HepG2 (cell line): ENCODE results near the gene PSIP1. TPM values are rescaled to one million over a fixed set of nuclear protein-coding genes. Genes with fewer than 3 reads are reported as not detected.

Experiments used
- ARHGAP35 ChIP-seq: sonication (generic); formaldehyde crosslinking; IDR thresholded peaks from 2 replicates; pipeline ENCODE4 v1.9.0; 2022; ENCODE audit warnings: mild to moderate bottlenecking, inconsistent platforms, moderate library complexity, missing genetic modification reagents, borderline replicate concordance
- ARID3A ChIP-seq: IDR thresholded peaks from 2 replicates; pipeline ENCODE4 v1.6.1; 2012; ENCODE audit warnings: low read depth, low read length, improper control_type of control experiment
- DRAP1 ChIP-seq: IDR thresholded peaks from 2 replicates; pipeline ENCODE4 v1.6.1; 2016; ENCODE audit warnings: missing genetic modification reagents, missing compliant biosample characterization
- EEA1 ChIP-seq: sonication (generic); formaldehyde crosslinking; IDR thresholded peaks from 2 replicates; pipeline ENCODE4 v1.5.1; 2020; ENCODE audit warnings: mild to moderate bottlenecking, missing genetic modification reagents, borderline replicate concordance
- GFI1 ChIP-seq: sonication (generic); formaldehyde crosslinking; IDR thresholded peaks from 2 replicates; pipeline ENCODE4 v1.5.0; 2020; ENCODE audit warnings: missing genetic modification reagents, mild to moderate bottlenecking, borderline replicate concordance
- HIVEP1 ChIP-seq: sonication (generic); formaldehyde crosslinking; IDR thresholded peaks from 2 replicates; pipeline ENCODE4 v1.4.0; 2020; ENCODE audit warnings: mild to moderate bottlenecking, missing genetic modification reagents
- MAZ ChIP-seq, 2 experiments: sonication (generic) in 1 of 2; formaldehyde crosslinking in 1 of 2; IDR thresholded peaks; 2 replicates each; pipeline versions ENCODE4 v1.5.0 to v1.6.1; 2012 to 2020; ENCODE audit warnings: low read depth in 2 of 2, mild to moderate bottlenecking in 2 of 2, borderline replicate concordance in 1 of 2, improper control_type of control experiment in 1 of 2, low read length in 1 of 2, missing genetic modification reagents in 1 of 2, moderate library complexity in 1 of 2
- MXD3 ChIP-seq: IDR thresholded peaks from 2 replicates; pipeline ENCODE4 v1.6.1; 2016; ENCODE audit warnings: mild to moderate bottlenecking, missing biosample characterization, missing genetic modification reagents
- RCOR2 ChIP-seq: IDR thresholded peaks from 2 replicates; pipeline ENCODE4 v1.6.1; 2016; ENCODE audit warnings: missing biosample characterization, missing genetic modification reagents
- SOX13 ChIP-seq, 3 experiments: fragments of 450-650 bp in 1 of 3; sonication (generic) in 1 of 3; formaldehyde crosslinking in 1 of 3; IDR thresholded peaks in 2 of 3; conservative IDR thresholded peaks in 1 of 3; 2 replicates each; pipeline versions ENCODE4 v1.5.0 to v1.6.1; 2016 to 2020; ENCODE audit warnings: antibody characterized with exemption in 1 of 3, mild to moderate bottlenecking in 1 of 3, missing compliant biosample characterization in 1 of 3, missing genetic modification reagents in 1 of 3, moderate library complexity in 1 of 3
- ZMYM2 ChIP-seq: sonication (generic); formaldehyde crosslinking; IDR thresholded peaks from 2 replicates; pipeline ENCODE4 v1.8.0; 2022; ENCODE audit warnings: mild to moderate bottlenecking, missing genetic modification reagents
- ZNF121 ChIP-seq: sonication (generic); formaldehyde crosslinking; IDR thresholded peaks from 2 replicates; pipeline ENCODE4 v1.5.0; 2020; ENCODE audit warnings: mild to moderate bottlenecking, missing genetic modification reagents
- ZNF468 ChIP-seq: sonication (generic); formaldehyde crosslinking; IDR thresholded peaks from 2 replicates; pipeline ENCODE4 v1.8.0; 2022; ENCODE audit warnings: mild to moderate bottlenecking, moderate library complexity, missing genetic modification reagents
- ZNF543 ChIP-seq: sonication (generic); formaldehyde crosslinking; IDR thresholded peaks from 2 replicates; pipeline ENCODE4 v1.4.0; 2020; ENCODE audit warnings: mild to moderate bottlenecking, missing genetic modification reagents
- ZNF556 ChIP-seq: sonication (generic); formaldehyde crosslinking; IDR thresholded peaks from 2 replicates; pipeline ENCODE4 v1.4.0; 2020; ENCODE audit warnings: mild to moderate bottlenecking, missing genetic modification reagents, borderline replicate concordance
- ZNF678 ChIP-seq: sonication (generic); formaldehyde crosslinking; IDR thresholded peaks from 2 replicates; pipeline ENCODE4 v1.4.0; 2020; ENCODE audit warnings: mild to moderate bottlenecking, missing genetic modification reagents
- ZSCAN12 ChIP-seq: sonication (generic); formaldehyde crosslinking; IDR thresholded peaks from 2 replicates; pipeline ENCODE4 v1.9.0; 2021; ENCODE audit warnings: mild to moderate bottlenecking, missing genetic modification reagents
- polyA plus RNA-seq, 8 experiments: library from polyadenylated mRNA; depleted of rRNA in 3 of 8; stranded (reverse) in 7 of 8; unstranded in 1 of 8; fragments of >200 nt; fragmentation: Illumina TruSeq in 4 of 8; extraction: Trizol in 4 of 8; gene quantifications; 2 replicates each; pipeline versions ENCODE4 v1.2.1 to v1.2.3, GENCODE V29; 2011 to 2016; ENCODE audit warnings: low read depth in 4 of 8, missing spikeins in 1 of 8, mixed read lengths in 1 of 8; ENCODE audit not compliant: insufficient read depth in 1 of 8
- total RNA-seq, 5 experiments: library from RNA; depleted of rRNA; stranded (reverse); fragments of >200 nt; fragmentation: Illumina TruSeq; extraction: Trizol; gene quantifications; 2 replicates each; pipeline ENCODE4 v1.2.3, GENCODE V29; 2016; ENCODE audit warnings: low read depth in 1 of 5
- TF ChIP-seq, protein P1 (sequence below): sonication (generic); formaldehyde crosslinking; IDR thresholded peaks from 2 replicates; pipeline ENCODE4 v1.4.0; 2020; ENCODE audit warnings: mild to moderate bottlenecking, low read depth, missing genetic modification reagents
- TF ChIP-seq, protein P2 (sequence below): sonication (generic); formaldehyde crosslinking; IDR thresholded peaks from 2 replicates; pipeline ENCODE4 v1.4.0; 2020; ENCODE audit warnings: missing genetic modification reagents, borderline replicate concordance

The PSIP1 gene
- total and polyA plus RNA-seq, 2 of the 13 experiments (the other 11 are each of a cell fraction or from before 2014, with no cell fraction given): 12.6 to 46.4 TPM

DNA sequence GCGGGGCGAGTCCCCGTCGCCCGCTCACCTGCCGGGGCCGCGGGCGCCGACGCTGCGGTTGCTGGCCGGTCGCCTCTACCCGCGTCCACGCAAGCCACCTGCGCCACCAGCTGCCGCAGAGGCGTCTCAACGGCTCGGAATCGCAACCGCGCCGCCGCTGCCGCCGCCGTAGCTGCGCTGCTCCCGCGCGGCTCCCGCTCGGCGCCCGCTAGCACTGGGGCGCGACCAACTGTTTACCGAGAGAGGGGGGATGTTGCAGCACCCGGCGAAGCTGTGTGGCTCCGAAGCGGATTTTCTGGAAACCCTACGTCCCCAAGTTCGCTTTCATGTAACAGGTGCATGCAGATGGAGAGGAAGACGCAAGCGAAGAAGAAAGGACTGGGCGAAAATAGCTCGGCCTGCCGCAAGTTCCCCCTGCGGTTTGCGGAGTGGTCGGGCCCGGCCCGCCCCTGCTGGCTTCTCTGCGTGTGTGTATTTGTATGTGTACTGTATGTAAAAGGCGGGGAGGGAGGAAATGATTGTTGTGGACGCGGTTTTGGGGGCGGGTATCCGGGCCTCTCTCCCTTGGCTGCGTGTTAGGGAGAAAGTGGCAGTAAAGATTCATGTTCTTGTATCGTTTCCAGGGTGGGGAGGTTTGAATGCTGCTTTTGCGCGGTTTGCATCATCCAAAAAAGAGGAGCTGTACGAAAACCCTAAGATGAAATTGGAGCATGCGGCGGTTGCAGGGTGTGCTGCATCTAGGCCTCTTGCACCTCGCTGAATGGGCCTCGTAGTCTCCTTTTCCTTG is at the start of gene PSIP1 (continued):
- TF ChIP-seq HIVEP1 (CRISPR knock-in tag) (no peak), GFI1 (CRISPR knock-in tag) (peak; percentile 68; the same call in 1 of the 2 replicates), MXD3 (CRISPR knock-in tag) (peak; percentile 44; the same call in 1 of the 2 replicates), ARHGAP35 (no peak), ARID3A (no peak), ZNF121 (CRISPR knock-in tag) (peak; percentile 20; the same call in 1 of the 2 replicates), SOX13 (IDR thresholded peaks at IDR 0.05) (no peak), SOX13 (CRISPR knock-in tag; conservative IDR thresholded peaks at IDR 0.05 in 1 of 2, IDR thresholded peaks at IDR 0.05 in 1 of 2) (0 out of 4 replicates have a peak, but pooled peaks of 1 of the 2 experiments have one; percentile 18), ZNF468 (CRISPR knock-in tag) (0 out of 2 replicates have a peak, but pooled peaks have one; percentile 77), ZNF556 (CRISPR knock-in tag) (peak; percentile 77; the same call in 1 of the 2 replicates), ZMYM2 (CRISPR knock-in tag) (no peak), DRAP1 (peak; percentile 5; the same call in 1 of the 2 replicates), EEA1 (CRISPR knock-in tag) (peak; percentile 88; the same call in 1 of the 2 replicates), RCOR2 (no peak), ZNF678 (CRISPR knock-in tag) (0 out of 2 replicates have a peak, but pooled peaks have one; percentile 67), MAZ (IDR thresholded peaks at IDR 0.05; ENCODE audit: borderline replicate concordance, low read depth, low read length) (peak; percentile 22; the same call in 1 of the 2 replicates), MAZ (CRISPR knock-in tag; IDR thresholded peaks at IDR 0.05; ENCODE audit: low read depth) (peak; percentile 83), ZNF543 (CRISPR knock-in tag) (0 out of 2 replicates have a peak, but pooled peaks have one; percentile 27), ZSCAN12 (CRISPR knock-in tag) (no peak)
- TF ChIP-seq, protein P1, sequence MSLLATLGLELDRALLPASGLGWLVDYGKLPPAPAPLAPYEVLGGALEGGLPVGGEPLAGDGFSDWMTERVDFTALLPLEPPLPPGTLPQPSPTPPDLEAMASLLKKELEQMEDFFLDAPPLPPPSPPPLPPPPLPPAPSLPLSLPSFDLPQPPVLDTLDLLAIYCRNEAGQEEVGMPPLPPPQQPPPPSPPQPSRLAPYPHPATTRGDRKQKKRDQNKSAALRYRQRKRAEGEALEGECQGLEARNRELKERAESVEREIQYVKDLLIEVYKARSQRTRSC (CRISPR knock-in tag): no peak
- TF ChIP-seq, protein P2, sequence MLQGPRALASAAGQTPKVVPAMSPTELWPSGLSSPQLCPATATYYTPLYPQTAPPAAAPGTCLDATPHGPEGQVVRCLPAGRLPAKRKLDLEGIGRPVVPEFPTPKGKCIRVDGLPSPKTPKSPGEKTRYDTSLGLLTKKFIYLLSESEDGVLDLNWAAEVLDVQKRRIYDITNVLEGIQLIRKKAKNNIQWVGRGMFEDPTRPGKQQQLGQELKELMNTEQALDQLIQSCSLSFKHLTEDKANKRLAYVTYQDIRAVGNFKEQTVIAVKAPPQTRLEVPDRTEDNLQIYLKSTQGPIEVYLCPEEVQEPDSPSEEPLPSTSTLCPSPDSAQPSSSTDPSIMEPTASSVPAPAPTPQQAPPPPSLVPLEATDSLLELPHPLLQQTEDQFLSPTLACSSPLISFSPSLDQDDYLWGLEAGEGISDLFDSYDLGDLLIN (CRISPR knock-in tag): peak; percentile 53
